ENCODE measurements around the gene PATL2.
A peak's percentile ranks its signal among the peaks of the same experiment; 100 is the strongest.
"Not testable (repeated sequence)": the region's sequence is repeated elsewhere in the genome, so short reads cannot be mapped to it uniquely, and the experiment has no call there.

PATL2 gene

DNA sequence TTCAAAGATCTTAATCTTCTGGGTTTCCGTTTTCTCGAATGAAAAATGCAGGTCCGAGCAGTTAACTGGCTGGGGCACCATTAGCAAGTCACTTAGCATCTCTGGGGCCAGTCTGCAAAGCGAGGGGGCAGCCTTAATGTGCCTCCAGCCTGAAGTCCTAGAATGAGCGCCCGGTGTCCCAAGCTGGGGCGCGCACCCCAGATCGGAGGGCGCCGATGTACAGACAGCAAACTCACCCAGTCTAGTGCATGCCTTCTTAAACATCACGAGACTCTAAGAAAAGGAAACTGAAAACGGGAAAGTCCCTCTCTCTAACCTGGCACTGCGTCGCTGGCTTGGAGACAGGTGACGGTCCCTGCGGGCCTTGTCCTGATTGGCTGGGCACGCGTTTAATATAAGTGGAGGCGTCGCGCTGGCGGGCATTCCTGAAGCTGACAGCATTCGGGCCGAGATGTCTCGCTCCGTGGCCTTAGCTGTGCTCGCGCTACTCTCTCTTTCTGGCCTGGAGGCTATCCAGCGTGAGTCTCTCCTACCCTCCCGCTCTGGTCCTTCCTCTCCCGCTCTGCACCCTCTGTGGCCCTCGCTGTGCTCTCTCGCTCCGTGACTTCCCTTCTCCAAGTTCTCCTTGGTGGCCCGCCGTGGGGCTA, at the start of gene PATL2, which contains the start of gene B2M:
Gene PATL2 (minus strand): TSS at position 228 of the 647 bp plus-strand sequence. CDS start 34,833 bp downstream, outside the sequence.
Gene B2M (plus strand): TSS at position 422 of the 647 bp plus-strand sequence. CDS start 30 bp downstream, at position 452.
- DNase-seq = peak; percentile 99

DNA sequence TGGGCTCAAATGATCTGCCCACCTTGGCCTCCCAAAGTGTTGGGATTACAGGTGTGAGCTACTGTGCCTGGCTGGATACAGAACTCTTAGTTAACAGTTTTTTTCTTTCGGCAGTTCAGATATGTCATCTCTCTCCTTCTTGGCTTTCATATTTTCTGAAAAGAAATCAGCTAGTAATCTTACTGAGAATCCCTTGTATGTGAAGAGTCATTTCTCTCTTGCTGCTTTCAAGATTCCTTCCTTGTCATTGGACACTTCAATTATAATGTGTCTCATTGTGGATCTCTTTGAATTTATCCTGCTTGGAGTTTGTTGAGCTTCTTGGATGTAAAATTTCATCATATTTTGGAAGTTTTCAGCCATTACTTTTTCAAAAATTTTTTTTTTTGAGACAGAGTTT, 42.2 kb upstream of the PATL2 start:
- DNase-seq = no peak

DNA sequence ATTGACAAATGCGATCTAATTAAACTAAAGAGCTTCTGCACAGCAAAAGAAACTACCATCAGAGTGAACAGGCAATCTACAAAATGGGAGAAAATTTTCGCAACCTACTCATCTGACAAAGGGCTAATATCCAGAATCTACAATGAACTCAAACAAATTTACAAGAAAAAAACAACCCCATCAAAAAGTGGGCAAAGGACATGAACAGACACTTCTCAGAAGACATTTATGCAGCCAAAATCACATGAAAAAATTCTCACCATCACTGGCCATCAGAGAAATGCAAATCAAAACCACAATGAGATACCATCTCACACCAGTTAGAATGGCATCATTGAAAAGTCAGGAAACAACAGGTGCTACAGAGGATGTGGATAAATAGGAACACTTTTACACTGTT, 32.3 kb upstream of the PATL2 start:
- DNase-seq = not testable (repeated sequence)

GRCh38 chr15:44739222-44739847, 28.2 kb upstream of the PATL2 start:
- not testable (repeated sequence) for DNase-seq

DNA sequence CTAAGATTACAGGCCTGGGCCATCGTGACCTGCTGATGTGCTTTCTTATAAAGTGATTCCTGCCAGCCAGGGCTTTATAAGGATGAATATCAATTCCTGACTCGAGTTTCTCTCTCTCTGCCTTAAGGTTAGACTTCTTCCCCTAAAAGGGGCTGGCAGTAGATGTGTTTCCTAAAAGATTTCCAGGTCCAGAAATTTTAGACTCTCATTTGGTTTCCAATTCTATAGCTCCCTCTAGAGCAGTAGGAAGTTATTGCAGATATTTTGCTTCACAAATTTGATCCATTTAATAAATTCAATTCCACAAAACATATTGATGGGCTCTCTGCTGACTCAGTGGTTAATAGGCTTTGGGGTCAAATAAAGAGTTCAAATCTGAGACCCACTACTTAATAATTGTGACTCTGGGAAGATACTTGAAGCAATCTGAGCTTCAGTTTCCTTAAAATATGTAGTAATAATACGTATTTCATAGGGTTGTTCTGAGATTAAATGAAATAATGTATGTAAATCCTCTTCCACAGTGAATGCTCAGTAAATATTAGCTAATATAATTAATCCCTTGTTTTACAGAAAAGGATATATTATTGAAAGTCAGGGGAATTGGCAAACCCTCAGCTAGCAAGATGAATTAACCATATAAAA, 27.3 kb upstream of the PATL2 start:
- DNase-seq = peak; percentile 77

- no peak for DNase-seq
These were observed 25.1 kb upstream of the PATL2 start, which contains the start of gene TRIM69 for GRCh38 chr15:44736181-44736765. TSS of gene TRIM69 (plus strand) at chr15:44736528. CDS start at chr15:44736705, 177 bp downstream.

DNA sequence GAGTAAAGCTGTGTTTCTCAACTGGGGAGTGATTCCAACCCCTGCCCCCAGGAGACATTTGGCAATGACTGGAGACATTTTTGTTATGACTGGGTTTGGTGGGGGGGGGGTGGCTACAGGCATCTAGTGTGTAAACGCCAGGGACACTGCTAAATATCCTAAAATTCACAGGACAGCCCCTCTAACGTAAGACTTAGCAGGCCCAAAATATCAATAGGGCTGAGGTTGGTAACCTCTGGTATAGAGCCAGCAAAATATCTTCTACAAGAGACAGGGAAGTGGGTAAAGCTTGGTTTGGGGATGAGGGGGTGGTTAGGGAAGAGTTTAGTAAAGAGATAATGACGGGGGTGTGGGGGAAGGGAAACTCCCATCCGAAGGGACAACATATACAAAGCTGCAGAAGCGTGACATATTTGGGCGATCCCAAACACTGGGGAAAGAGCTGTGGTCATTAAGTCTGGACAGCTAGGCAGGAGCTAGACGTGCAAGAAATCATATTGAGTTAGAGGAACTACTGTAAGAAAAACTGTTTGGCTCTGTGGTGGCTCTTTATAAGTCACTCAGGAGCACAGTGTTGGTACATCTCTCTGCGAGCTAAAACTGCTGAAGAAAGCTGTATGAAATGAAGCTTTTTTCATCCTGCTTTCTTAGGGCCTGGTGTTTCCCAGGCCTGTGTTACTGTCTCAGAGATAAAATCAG, 24.5 kb upstream of the PATL2 start:
- DNase-seq = peak; percentile 33

DNA sequence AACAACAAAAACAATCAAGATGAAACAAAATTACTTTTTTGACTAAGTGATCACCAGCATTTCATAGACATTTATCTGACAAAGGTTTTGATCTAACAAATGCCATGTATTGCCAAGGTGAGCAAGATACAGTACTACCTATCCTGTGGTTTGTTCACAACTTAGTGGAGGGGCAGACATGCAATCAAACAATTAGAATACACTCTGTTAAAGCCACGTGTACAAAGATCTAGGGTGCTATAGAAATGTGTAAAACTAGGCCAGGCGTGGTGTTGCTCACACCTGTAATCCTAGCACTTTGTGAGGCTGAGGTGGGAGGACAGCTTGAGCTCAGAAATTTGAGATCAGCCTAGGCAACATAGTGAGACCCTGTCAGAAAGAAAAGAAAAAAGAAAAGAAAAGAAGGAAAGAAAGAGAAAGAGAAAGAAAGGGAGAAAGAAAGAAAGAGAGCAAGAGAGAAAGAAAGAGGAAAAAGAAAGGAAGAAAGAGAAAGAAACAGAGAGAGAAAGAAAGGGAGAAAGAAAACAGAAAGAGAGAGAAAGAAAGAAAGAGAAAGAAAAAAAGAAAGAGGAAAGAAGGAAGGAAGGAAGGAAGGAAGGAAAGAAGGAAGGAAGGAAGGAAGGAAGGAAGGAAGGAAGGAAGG, 23.8 kb upstream of the PATL2 start:
- no peak for DNase-seq

- DNase-seq = peak; percentile 26
These were observed 18.4 kb upstream of the PATL2 start for GRCh38 chr15:44729408-44730127.

DNA sequence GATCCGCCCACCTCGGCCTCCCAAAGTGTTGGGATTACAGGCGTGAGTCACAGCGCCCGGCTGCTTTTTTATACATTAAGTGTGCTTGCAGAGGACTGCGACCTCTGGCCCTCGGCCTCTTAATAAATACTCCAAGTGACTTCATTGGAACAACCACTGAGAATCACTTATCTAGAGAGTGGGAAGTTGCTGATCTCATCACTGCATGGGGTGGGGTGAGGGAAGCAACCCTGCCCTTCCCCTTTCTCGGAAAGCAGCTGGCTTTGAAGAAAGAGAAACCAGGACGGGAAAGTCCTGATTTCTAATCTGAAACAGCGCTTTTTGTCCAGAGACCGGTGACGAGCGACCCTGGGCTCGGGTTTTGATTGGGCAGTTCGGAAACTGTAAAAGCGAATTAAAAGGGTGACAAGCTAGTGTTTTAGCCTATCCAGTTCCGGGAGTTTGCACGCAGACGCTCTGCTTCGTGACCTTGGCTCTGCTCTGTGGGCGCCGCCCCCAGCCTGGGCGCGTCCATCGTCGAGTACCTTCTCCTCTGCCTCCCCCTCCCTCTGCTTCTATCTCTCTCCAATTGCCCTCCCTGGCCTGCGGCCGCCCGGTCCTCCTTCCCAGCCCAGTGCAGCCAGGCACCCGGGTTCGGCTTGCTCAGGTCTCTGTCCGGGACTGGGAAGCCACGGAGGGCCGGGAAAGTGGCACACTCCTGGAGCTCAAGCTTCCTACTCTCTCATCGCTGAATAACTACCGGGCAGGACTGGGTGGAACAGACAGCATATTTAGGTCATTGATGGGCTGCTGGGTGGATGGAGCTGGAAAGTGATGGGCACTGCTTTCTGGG, 17.7 kb upstream of the PATL2 start:
- peak; percentile 98 for DNase-seq

GRCh38 chr15:44728232-44728575, 17.1 kb upstream of the PATL2 start:
- not testable (repeated sequence) for DNase-seq

- DNase-seq = no peak
These were observed 16.5 kb upstream of the PATL2 start for GRCh38 chr15:44727485-44728231.

- peak; percentile 86 for DNase-seq
These were observed 15.7 kb upstream of the PATL2 start for GRCh38 chr15:44726568-44727484.

DNA sequence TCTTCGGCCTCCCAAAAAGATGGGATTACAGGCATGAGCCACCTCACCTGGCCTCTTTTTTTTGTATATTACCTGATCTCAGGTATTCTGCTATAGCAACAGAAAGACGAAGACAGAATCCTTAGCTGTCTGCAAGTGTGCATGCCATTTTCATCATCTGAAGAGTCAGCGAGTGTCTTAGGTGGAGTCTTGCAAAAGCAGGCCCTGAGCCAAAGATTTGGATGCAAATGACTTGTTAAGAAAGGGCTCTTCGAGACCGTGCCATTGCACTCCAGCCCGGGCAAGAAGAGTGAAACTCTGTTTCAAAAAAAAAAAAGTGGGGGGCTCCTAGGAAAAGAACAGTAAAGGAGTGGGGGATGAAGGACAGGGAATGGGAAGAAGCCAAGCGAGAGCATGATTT, 15.0 kb upstream of the PATL2 start:
- peak; percentile 47 for DNase-seq

GRCh38 chr15:44722011-44722410, 10.9 kb upstream of the PATL2 start:
- DNase-seq = no peak

DNA sequence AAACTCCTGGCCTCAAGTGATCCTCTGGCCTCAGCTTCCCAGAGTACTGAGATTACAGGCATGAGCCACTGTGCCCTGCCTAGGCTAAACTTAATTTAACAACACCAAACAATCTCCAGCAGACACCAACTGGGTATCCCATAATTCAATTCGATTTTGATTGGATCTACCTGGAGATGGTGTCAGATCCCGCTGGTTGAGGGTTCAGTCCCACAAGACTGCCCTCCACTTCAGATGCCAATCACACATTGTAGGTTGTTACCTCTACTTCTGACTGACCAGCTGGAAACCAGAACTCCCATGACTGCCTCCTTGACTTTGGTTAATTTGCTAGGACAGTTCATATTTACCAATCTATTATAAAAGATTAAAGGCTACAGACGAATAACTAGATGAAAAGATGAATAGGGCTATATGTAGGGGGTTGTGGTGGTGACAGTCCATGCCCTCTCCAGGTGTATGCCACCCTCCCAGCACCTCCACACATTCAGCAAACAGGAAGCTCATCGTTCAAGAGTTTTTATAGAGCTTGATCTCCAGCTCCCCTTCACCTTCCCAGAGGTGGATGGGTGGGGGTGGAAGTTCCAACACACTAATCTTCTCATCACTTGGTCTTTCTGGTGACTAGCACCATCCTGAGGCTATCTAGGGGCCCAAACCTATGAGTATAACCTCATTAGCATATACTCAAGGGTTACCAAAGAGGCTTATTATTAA, 9.5 kb upstream of the PATL2 start:
- no peak for DNase-seq

DNA sequence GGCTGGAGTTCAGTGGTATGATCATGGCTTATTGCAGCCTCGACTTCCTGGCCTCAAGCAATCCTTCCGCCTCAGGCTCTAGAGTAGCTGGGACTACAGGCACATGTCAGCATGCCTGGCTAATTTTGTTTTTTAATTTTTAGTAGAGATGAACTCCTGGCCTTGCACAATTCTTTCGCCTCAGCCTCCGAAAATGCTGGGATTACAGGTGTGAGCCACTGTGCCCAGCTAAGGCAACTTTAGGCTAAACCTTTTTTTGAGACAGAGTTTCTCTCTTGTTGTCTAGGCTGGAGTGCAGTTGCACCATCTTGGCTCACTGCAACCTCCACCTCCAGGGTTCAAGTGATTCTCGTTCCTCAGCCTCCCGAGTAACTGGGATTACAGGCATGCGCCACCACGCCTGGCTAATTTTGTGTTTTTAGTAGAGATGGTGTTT, 8.9 kb upstream of the PATL2 start:
- not testable (repeated sequence) for DNase-seq
